Mammary epithelial cell (primary cell): ENCODE results near the gene B3GALT6.

Experiments
- CTCF ChIP-seq, 2 donors: IDR thresholded peaks in 1 of 2; conservative IDR thresholded peaks in 1 of 2; 2 replicates each; pipeline ENCODE4 v1.5.1; 2011 to 2012; ENCODE audit warnings: inconsistent platforms in 2 of 2, low read length in 2 of 2, mild to moderate bottlenecking in 2 of 2, control low read depth in 1 of 2, low read depth in 1 of 2; ENCODE audit not compliant: insufficient read depth in 1 of 2; ENCODE audit errors: extremely low read depth in 1 of 2
- EZH2 ChIP-seq: IDR thresholded peaks from 2 replicates; pipeline ENCODE4 v1.6.1; 2012; ENCODE audit warnings: low read length, inconsistent platforms, borderline replicate concordance

- TF ChIP-seq CTCF (conservative IDR thresholded peaks at IDR 0.05 in 1 of 2, IDR thresholded peaks at IDR 0.05 in 1 of 2; ENCODE audit: extremely low read depth in 1 of 2, insufficient read depth in 1 of 2, low read depth in 1 of 2, low read length in 2 of 2) (no peak), EZH2 (no peak)
These were observed 21.3 kb downstream of the B3GALT6 start for GRCh38 chr1:1253314-1253713.
